OCI-LY3 (cell line): ENCODE measurements around the gene PARVA.
"Not testable (repeated sequence)": the region's sequence is repeated elsewhere in the genome, so short reads cannot be mapped to it uniquely, and the experiment has no call there.

Experiments
- CTCF ChIP-seq: fragments of 200-600, 300-600 bp; sonication (generic); IDR thresholded peaks from 2 replicates; pipeline ENCODE4 v1.5.1; 2014; ENCODE audit warnings: antibody characterized with exemption, low read length, low read depth
- EZH2phosphoT487 ChIP-seq: fragments of 200-600 bp; shearing (Covaris generic); IDR thresholded peaks from 2 replicates; pipeline ENCODE4 v1.6.1; 2018; ENCODE audit warnings: antibody characterized with exemption, mixed run types, low read depth

GRCh38 chr11:12357697-12358096 is 19.7 kb upstream of the PARVA start:
- TF ChIP-seq CTCF, EZH2phosphoT487: not testable (repeated sequence)
